GM12892 (cell line): ENCODE measurements around the gene MORC3.

Experiments used
- POLR2A ChIP-seq: IDR thresholded peaks from 2 replicates; pipeline ENCODE4 v1.6.1; 2011; ENCODE audit warnings: low read depth, low read length, control low read depth
- POLR2AphosphoS5 ChIP-seq: IDR thresholded peaks from 2 replicates; pipeline ENCODE4 v1.6.1; 2011; ENCODE audit warnings: low read depth, low read length, control low read depth
- TAF1 ChIP-seq: IDR thresholded peaks from 2 replicates; pipeline ENCODE4 v1.6.1; 2011; ENCODE audit warnings: low read depth, mild to moderate bottlenecking, control low read depth, low read length, borderline replicate concordance

DNA sequence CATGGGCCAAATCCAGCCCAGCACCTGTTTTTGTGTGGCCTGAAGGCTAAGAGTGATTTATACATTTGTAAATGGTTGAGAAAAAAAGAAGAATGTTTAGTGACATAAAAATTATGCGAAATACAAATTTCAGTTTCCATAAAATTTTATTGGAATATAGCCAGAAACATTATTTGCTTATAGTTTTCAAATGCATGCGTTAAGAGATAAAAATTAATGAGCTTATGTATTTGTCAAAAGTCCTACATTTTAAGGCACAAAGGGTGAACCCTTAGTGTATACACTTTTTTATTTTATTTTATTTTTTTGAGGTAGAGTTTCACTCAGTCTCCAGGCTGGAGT lies 2.1 kb downstream of the MORC3 start:
- TF ChIP-seq POLR2AphosphoS5 (no peak), POLR2A (no peak), TAF1 (no peak)
